Thoracic aorta (tissue), 2 donors: ENCODE measurements around the gene HAUS7. TPM values are rescaled to one million over a fixed set of nuclear protein-coding genes. Genes with fewer than 3 reads are reported as not detected.
"Not testable (repeated sequence)": the region's sequence is repeated elsewhere in the genome, so short reads cannot be mapped to it uniquely, and the experiment has no call there.

Experiments
- ATAC-seq: fragments of 150-250 bp; one replicate; pipeline ENCODE4 v1.8.0; 2017; ENCODE audit warnings: low read depth; ENCODE audit not compliant: insufficient number of reproducible peaks, low FRiP score
- DNase-seq: peaks from one replicate; pipeline ENCODE4 v3.0.0-alpha.2; 2020; ENCODE audit warnings: low spot score
- H3K27ac ChIP-seq, 2 donors: fragments of 200-600 bp; sonication (generic); 1 replicate in 1 of 2; 2 replicates in 1 of 2; pipeline ENCODE4 v1.5.1; 2016; ENCODE audit warnings: mild to moderate bottlenecking in 2 of 2, moderate library complexity in 2 of 2
- H3K27me3 ChIP-seq: fragments of 200-600 bp; sonication (generic); replicated peaks from 2 replicates; pipeline ENCODE4 v1.6.0; 2016; ENCODE audit warnings: mild to moderate bottlenecking; ENCODE audit not compliant: insufficient read depth
- H3K36me3 ChIP-seq: fragments of 200-600 bp; sonication (generic); one replicate; pipeline ENCODE4 v1.5.1; 2016
- H3K4me1 ChIP-seq, 2 donors: fragments of 200-600 bp; sonication (generic); 1 replicate in 1 of 2; 2 replicates in 1 of 2; pipeline versions ENCODE4 v1.5.1 to v1.6.0; 2016; ENCODE audit warnings: low read depth in 2 of 2, mild to moderate bottlenecking in 1 of 2; ENCODE audit not compliant: control insufficient read depth in 1 of 2
- H3K4me3 ChIP-seq: fragments of 200-600 bp; sonication (generic); 2 replicates; pipeline ENCODE4 v1.5.1; 2016; ENCODE audit warnings: mild to moderate bottlenecking
- H3K9me3 ChIP-seq: fragments of 200-600 bp; sonication (generic); 2 replicates; pipeline ENCODE4 v1.5.1; 2016
- CTCF ChIP-seq: fragments of 200-600 bp; sonication (generic); IDR thresholded peaks from one replicate; pipeline ENCODE4 v1.5.1; 2019; ENCODE audit warnings: antibody characterized with exemption
- total RNA-seq, 2 donors: library from RNA; depleted of rRNA; stranded (reverse); fragments of >200 nt; gene quantifications; one replicate each; pipeline versions ENCODE4 v1.1.0 to v1.2.3, GENCODE V29; 2016

The HAUS7 gene
- total RNA-seq, 2 donors from 2014 or later: 111 TPM

GRCh38 chrX:153405426-153405825, 65.0 kb downstream of the HAUS7 start:
- no peaks in the 10 kb centered on the region for H3K4me1 ChIP-seq
- no peaks in the 10 kb centered on the region for H3K36me3 ChIP-seq
- ATAC-seq (no peak), DNase-seq (no peak)
- TF ChIP-seq CTCF: no peak
- H3K4me3 ChIP-seq: no peak overlapping the region
- H3K27me3 ChIP-seq: no peaks in the 10 kb centered on the region
- H3K27ac ChIP-seq: no peak overlapping the region
- H3K9me3 ChIP-seq: no peaks in the 10 kb centered on the region

GRCh38 chrX:153404333-153404732, 66.0 kb downstream of the HAUS7 start:
- ATAC-seq, H3K4me3 ChIP-seq, H3K36me3 ChIP-seq, H3K27me3 ChIP-seq, H3K27ac ChIP-seq, H3K4me1 ChIP-seq, H3K9me3 ChIP-seq, DNase-seq: not testable (repeated sequence)

GRCh38 chrX:153401133-153401764, 69.1 kb downstream of the HAUS7 start, which contains the start of gene PNMA6E:
TSS of gene PNMA6E (minus strand) at chrX:153401350. CDS start at chrX:153398849, 2,501 bp downstream.
- DNase-seq (no peak), ATAC-seq (no peak)
- H3K4me3 ChIP-seq: no peak within 1 kb of the TSS
- H3K4me1 ChIP-seq: no peaks in the 10 kb centered on the region
- no peaks in the 10 kb centered on the region for H3K27me3 ChIP-seq
- no peak within 1 kb of the TSS for H3K27ac ChIP-seq
- no peaks in the 10 kb centered on the region for H3K36me3 ChIP-seq
- H3K9me3 ChIP-seq: no peaks in the 10 kb centered on the region
- no peak for TF ChIP-seq CTCF

GRCh38 chrX:153400146-153401132, 69.9 kb downstream of the HAUS7 start:
- Histone ChIP-seq H3K4me3 (no peak overlapping the region), H3K27me3 (no peaks in the 10 kb centered on the region), H3K27ac (no peak overlapping the region), H3K9me3 (no peaks in the 10 kb centered on the region), H3K36me3 (no peaks in the 10 kb centered on the region), H3K4me1 (no peaks in the 10 kb centered on the region)
- ATAC-seq (no peak), DNase-seq (no peak)
- TF ChIP-seq CTCF: peak; percentile 26

- H3K4me3 ChIP-seq: no peak overlapping the region
- no peak for DNase-seq
- no peak overlapping the region for H3K27ac ChIP-seq
- no peak for TF ChIP-seq CTCF
- H3K36me3 ChIP-seq: no peaks in the 10 kb centered on the region
- no peaks in the 10 kb centered on the region for H3K4me1 ChIP-seq
- no peak for ATAC-seq
- no peaks in the 10 kb centered on the region for H3K9me3 ChIP-seq
- no peaks in the 10 kb centered on the region for H3K27me3 ChIP-seq
Observed at GRCh38 chrX:153398275-153398960, 72.0 kb downstream of the HAUS7 start.

Other genes starting within 250 kb of the HAUS7 start
- not detected for gene PNMA6F, start 148.8 kb downstream of the HAUS7 start, total RNA-seq
- 10 to 100 TPM; 14.5 to 17.1 TPM for gene ZNF275, start 136.4 kb downstream of the HAUS7 start, total RNA-seq
- gene PNMA6E, start 69.2 kb downstream of the HAUS7 start, total RNA-seq: not detected
- 1 to 10 TPM in 1 of 2 donors, under 1 TPM in 1; 0.95 to 1.2 TPM for gene ZFP92, start 59.1 kb downstream of the HAUS7 start, total RNA-seq
- 10 to 100 TPM; 22.1 to 24.8 TPM for gene TREX2, start 24.5 kb downstream of the HAUS7 start, total RNA-seq
- 1,000 to 10,000 TPM; 1,777 to 1,907 TPM for gene BGN, start 24.4 kb upstream of the HAUS7 start, total RNA-seq
- under 1 TPM; 0.68 to 0.85 TPM for gene ATP2B3, start 47.1 kb upstream of the HAUS7 start, total RNA-seq
- 10 to 100 TPM; 27.2 to 36.3 TPM for gene CCNQ, start 128.6 kb upstream of the HAUS7 start, total RNA-seq
- not detected for gene DUSP9, start 176.6 kb upstream of the HAUS7 start, total RNA-seq
- 1 to 10 TPM; 1.2 to 3.2 TPM for gene PNCK, start 203.2 kb upstream of the HAUS7 start, total RNA-seq
- gene SLC6A8, start 217.3 kb upstream of the HAUS7 start, total RNA-seq: 10 to 100 TPM; 16.8 to 16.9 TPM